GM12873 (cell line): ENCODE data around the gene MYCBP2.

Source experiments
- TF ChIP-seq, protein P1 (sequence below): IDR thresholded peaks from 2 replicates; pipeline ENCODE4 v1.5.1; 2012; ENCODE audit warnings: low read depth, mild to moderate bottlenecking, moderate library complexity, low read length, control low read depth; ENCODE audit not compliant: insufficient read depth; ENCODE audit errors: missing control alignments

The MYCBP2 gene

GRCh38 chr13:77001963-77002587 lies 324.8 kb downstream of the MYCBP2 start:
- TF ChIP-seq, protein P1, sequence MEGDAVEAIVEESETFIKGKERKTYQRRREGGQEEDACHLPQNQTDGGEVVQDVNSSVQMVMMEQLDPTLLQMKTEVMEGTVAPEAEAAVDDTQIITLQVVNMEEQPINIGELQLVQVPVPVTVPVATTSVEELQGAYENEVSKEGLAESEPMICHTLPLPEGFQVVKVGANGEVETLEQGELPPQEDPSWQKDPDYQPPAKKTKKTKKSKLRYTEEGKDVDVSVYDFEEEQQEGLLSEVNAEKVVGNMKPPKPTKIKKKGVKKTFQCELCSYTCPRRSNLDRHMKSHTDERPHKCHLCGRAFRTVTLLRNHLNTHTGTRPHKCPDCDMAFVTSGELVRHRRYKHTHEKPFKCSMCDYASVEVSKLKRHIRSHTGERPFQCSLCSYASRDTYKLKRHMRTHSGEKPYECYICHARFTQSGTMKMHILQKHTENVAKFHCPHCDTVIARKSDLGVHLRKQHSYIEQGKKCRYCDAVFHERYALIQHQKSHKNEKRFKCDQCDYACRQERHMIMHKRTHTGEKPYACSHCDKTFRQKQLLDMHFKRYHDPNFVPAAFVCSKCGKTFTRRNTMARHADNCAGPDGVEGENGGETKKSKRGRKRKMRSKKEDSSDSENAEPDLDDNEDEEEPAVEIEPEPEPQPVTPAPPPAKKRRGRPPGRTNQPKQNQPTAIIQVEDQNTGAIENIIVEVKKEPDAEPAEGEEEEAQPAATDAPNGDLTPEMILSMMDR: no peak

- TF ChIP-seq, protein P1: no peak
Observed at GRCh38 chr13:77001540-77001939, 325.4 kb downstream of the MYCBP2 start.

DNA sequence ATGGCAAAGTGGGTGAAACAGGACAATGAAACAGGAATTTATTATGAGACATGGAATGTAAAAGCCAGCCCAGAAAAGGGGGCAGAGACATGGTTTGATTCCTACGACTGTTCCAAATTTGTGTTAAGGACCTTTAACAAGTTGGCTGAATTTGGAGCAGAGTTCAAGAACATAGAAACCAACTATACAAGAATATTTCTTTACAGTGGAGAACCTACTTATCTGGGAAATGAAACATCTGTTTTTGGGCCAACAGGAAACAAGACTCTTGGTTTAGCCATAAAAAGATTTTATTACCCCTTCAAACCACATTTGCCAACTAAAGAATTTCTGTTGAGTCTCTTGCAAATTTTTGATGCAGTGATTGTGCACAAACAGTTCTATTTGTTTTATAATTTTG lies 326.4 kb downstream of the MYCBP2 start:
- TF ChIP-seq, protein P1: no peak
